Lung (tissue), 12 donors: ENCODE results near the gene SYT1. TPM values are rescaled to one million over a fixed set of nuclear protein-coding genes. Genes with fewer than 3 reads are reported as not detected.

Experiments
- ATAC-seq: fragments of 200-7000 bp; cut with Tn5 transposase; one replicate; pipeline ENCODE4 v1.9.1; 2020; ENCODE audit warnings: moderate number of reproducible peaks; ENCODE audit not compliant: insufficient read depth, low FRiP score
- DNase-seq, 3 donors: peaks; one replicate each; pipeline ENCODE4 v3.0.0-alpha.2; 2013 to 2017
- H3K27ac ChIP-seq, 2 donors: one replicate each; pipeline ENCODE4 v1.5.1; 2013; ENCODE audit warnings: mild to moderate bottlenecking in 2 of 2, moderate library complexity in 2 of 2, control low read depth in 1 of 2, inconsistent platforms in 1 of 2, low read depth in 1 of 2, low read length in 1 of 2
- H3K27me3 ChIP-seq, 3 donors: one replicate each; pipeline ENCODE4 v1.5.1; 2013; ENCODE audit warnings: low read length in 2 of 3; ENCODE audit not compliant: control insufficient read depth in 3 of 3, insufficient read depth in 3 of 3
- H3K36me3 ChIP-seq, 4 donors: one replicate each; pipeline ENCODE4 v1.5.1; 2013; ENCODE audit warnings: low read length in 4 of 4, mild to moderate bottlenecking in 1 of 4, moderate library complexity in 1 of 4; ENCODE audit not compliant: control insufficient read depth in 4 of 4, insufficient read depth in 4 of 4
- H3K4me1 ChIP-seq, 5 donors: one replicate each; pipeline ENCODE4 v1.5.1; 2013; ENCODE audit warnings: low read length in 5 of 5, mild to moderate bottlenecking in 2 of 5, moderate library complexity in 1 of 5; ENCODE audit not compliant: control insufficient read depth in 5 of 5, insufficient read depth in 5 of 5
- H3K4me3 ChIP-seq: one replicate; pipeline ENCODE4 v1.5.1; 2013; ENCODE audit warnings: mild to moderate bottlenecking, control low read depth, moderate library complexity
- H3K9ac ChIP-seq, 2 donors: one replicate each; pipeline ENCODE4 v1.5.1; 2013; ENCODE audit warnings: low read length in 2 of 2, control low read depth in 1 of 2; ENCODE audit not compliant: insufficient read depth in 1 of 2
- H3K9me3 ChIP-seq, 4 donors: one replicate each; pipeline ENCODE4 v1.5.1; 2013; ENCODE audit warnings: low read length in 3 of 4, mild to moderate bottlenecking in 1 of 4, moderate library complexity in 1 of 4; ENCODE audit not compliant: control insufficient read depth in 4 of 4, insufficient read depth in 3 of 4
- WGBS, 2 donors: extraction: QIAGEN DNeasy Blood & Tissue Kit; methylation state at CpG; one replicate each; pipeline ENCODE4 v1.1.7; 2013; 5-methylcytosine and 5-hydroxymethylcytosine counted together
- polyA plus RNA-seq, 2 donors: library from polyadenylated mRNA; stranded (reverse); fragments of 200-250 nt; gene quantifications; one replicate each; pipeline ENCODE4 v1.2.1, GENCODE V29; 2013
- total RNA-seq, 2 donors: library from RNA; depleted of rRNA in 1 of 2; stranded (reverse); fragments of >200 nt in 1 of 2; gene quantifications; one replicate each; pipeline ENCODE4 v1.2.1, GENCODE V29; 2014 to 2021
- TF ChIP-seq, protein P1 (sequence below): IDR thresholded peaks from 2 replicates; pipeline ENCODE4 v1.5.1; 2012; ENCODE audit warnings: mild to moderate bottlenecking; ENCODE audit errors: control extremely low read depth, extremely low read depth
- donor health status: control.
- donor health status: control.
- donor health status: Bipolar disorder and iron deficiency.
- donor health status: healthy.
- donor health status: DM: yes; HTN: yes; CAD: no.

Gene SYT1
- total and polyA plus RNA-seq, 4 donors = 0.05 to 3.2 (median 0.46) TPM

DNA sequence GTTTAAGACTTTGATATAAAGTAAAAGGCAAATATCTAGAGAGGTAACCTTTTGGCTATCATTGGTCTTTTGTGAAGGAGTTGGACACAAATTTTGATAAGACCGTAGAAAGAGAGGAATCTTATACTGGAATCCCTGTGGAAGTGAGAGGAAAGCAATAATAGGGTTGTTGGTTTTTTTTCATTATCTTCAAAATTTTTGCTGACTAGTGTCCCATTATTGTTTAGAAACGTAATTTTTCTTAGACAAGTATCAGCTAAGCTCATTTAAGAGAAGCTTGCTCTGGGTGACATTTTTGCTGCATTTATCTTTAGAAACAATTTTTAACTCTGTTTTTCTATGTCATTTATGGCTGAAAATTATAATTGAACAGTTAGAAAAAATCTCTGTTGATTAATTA lies 300.3 kb downstream of the SYT1 start:
- no peak overlapping the region for H3K27ac ChIP-seq
- WGBS, 2 donors = 86 to 87% methylated on average over 2 of the region's 2 CpGs

DNA sequence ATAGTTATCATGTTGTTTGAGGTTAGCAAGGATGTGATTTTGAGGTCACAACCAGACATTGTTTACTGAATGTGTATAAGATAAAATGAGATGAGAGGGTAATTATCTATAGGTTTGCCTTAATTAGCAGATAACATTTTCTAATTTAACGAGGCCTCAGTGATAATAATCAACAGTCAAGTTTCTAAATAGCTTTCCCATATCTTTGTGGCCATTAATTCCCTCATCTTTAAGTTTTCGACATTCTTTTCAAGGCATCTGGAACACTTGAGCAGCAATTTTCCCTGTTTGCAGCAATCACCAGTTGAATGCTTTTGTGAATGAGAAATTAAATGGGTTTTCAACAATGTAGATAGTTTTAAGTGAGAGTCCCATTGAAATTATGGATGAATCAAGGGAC lies 304.1 kb downstream of the SYT1 start:
- Histone ChIP-seq H3K27ac (no peak overlapping the region), H3K27me3 (no peaks in the 10 kb centered on the region), H3K4me3 (no peak overlapping the region), H3K9ac (no peak overlapping the region), H3K4me1 (no peaks in the 10 kb centered on the region), H3K36me3 (no peaks in the 10 kb centered on the region), H3K9me3 (no peaks in the 10 kb centered on the region)
- WGBS, 2 donors = 66 to 75% methylated on average over 2 of the region's 2 CpGs
- no peak for ATAC-seq
- DNase-seq = no peak
- TF ChIP-seq, protein P1, sequence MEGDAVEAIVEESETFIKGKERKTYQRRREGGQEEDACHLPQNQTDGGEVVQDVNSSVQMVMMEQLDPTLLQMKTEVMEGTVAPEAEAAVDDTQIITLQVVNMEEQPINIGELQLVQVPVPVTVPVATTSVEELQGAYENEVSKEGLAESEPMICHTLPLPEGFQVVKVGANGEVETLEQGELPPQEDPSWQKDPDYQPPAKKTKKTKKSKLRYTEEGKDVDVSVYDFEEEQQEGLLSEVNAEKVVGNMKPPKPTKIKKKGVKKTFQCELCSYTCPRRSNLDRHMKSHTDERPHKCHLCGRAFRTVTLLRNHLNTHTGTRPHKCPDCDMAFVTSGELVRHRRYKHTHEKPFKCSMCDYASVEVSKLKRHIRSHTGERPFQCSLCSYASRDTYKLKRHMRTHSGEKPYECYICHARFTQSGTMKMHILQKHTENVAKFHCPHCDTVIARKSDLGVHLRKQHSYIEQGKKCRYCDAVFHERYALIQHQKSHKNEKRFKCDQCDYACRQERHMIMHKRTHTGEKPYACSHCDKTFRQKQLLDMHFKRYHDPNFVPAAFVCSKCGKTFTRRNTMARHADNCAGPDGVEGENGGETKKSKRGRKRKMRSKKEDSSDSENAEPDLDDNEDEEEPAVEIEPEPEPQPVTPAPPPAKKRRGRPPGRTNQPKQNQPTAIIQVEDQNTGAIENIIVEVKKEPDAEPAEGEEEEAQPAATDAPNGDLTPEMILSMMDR = no peak

More for the DNA sequence above, 300.3 kb downstream of the SYT1 start:
- H3K36me3 ChIP-seq = no peaks in the 10 kb centered on the region
- TF ChIP-seq, protein P1 = no peak
- ATAC-seq (no peak), DNase-seq (no peak)
- no peaks in the 10 kb centered on the region for H3K9me3 ChIP-seq
- H3K4me3 ChIP-seq = no peak overlapping the region
- no peaks in the 10 kb centered on the region for H3K27me3 ChIP-seq
- no peaks in the 10 kb centered on the region for H3K4me1 ChIP-seq
- no peak overlapping the region for H3K9ac ChIP-seq

DNA sequence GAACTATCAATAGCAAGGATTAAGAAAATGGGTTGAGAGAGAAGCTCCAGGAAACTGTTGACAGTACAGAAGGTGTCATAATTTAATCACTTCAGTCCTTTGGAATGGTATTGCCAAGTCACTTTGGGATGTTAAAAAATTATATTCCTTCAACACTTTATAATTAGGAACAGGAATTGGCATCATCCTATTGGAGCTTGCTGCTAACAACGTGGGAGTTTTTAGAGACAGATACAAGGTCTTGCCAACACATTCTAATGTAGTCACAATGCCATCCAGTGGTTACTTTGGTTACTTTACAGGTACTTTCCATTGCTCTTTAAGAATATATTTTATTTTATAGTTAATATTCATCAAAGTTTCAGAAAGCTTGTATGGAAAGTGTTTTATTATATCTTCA lies 310.1 kb downstream of the SYT1 start:
- no peaks in the 10 kb centered on the region for H3K9me3 ChIP-seq
- no peak overlapping the region for H3K4me3 ChIP-seq
- no peaks in the 10 kb centered on the region for H3K4me1 ChIP-seq
- WGBS, 2 donors = 9% methylated on average over 1 of the region's 1 CpG
- H3K27ac ChIP-seq = no peak overlapping the region
- no peak overlapping the region for H3K9ac ChIP-seq
- no peaks in the 10 kb centered on the region for H3K27me3 ChIP-seq
- no peaks in the 10 kb centered on the region for H3K36me3 ChIP-seq
- TF ChIP-seq, protein P1 = no peak
- no peak for ATAC-seq
- peak in 2 of 3 donors; percentile 45 to 67 for DNase-seq

DNA sequence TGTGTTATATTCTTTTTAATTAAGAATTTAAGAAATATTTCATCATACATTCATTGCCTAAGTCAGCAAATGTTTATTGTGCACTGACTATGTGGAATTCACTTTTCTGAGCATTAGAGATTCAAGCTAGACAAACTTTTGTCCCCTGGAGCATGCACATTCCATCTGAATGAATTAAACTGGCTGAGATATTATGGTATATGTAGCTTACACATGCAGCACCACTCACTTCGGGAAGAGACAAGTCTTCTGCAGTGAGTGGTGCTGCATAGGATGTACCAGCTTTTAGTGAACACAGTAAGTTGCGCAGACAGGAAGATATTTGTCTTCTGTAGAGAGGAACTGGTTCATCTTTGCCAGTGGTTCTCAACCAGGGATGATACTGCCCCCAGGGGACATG lies 318.4 kb downstream of the SYT1 start:
- 81 to 87% methylated on average over 2 of the region's 2 CpGs for WGBS, 2 donors
- peaks cover 0 to 3% (median 0%) of the 10 kb centered on the region in 5 donors for H3K4me1 ChIP-seq
- H3K9me3 ChIP-seq = no peaks in the 10 kb centered on the region
- no peaks in the 10 kb centered on the region for H3K36me3 ChIP-seq
- no peak overlapping the region for H3K4me3 ChIP-seq
- TF ChIP-seq, protein P1 = no peak
- no peak overlapping the region for H3K27ac ChIP-seq
- ATAC-seq (no peak), DNase-seq (no peak)
- H3K27me3 ChIP-seq = no peaks in the 10 kb centered on the region
- no peak overlapping the region for H3K9ac ChIP-seq
